Measurements from ENCODE around the gene PITPNC1. TPM values are rescaled to one million over a fixed set of nuclear protein-coding genes. Genes with fewer than 3 reads are reported as not detected.

PITPNC1 gene
- total and polyA plus RNA-seq, 2 of the 13 experiments (the other 11 are each of a cell fraction or from before 2014, with no cell fraction given), result 4.1 to 5.7 TPM

- TF ChIP-seq ZNF318 (CRISPR knock-in tag; IDR thresholded peaks at IDR 0.05), result no peak
Measured at GRCh38 chr17:67449845-67450755, 73.0 kb downstream of the PITPNC1 start (continued).
